ENCODE data around the gene PIM2.
A peak's percentile ranks its signal among the peaks of the same experiment; 100 is the strongest.

Gene PIM2

GRCh38 chrX:48936429-48937053 is 17.7 kb upstream of the PIM2 start:
- Histone ChIP-seq H3K27me3 (peaks cover 44% of the 10 kb centered on the region), H3K36me3 (peaks cover 31% of the 10 kb centered on the region), H3K27ac (peak overlapping the region; percentile 48; the same call in 1 of the 2 replicates), H3K4me3 (0 out of 2 replicates have a peak overlapping the region, but pooled peaks have one; percentile 9), H4K20me1 (peaks cover 56% of the 10 kb centered on the region), H3K4me1 (peaks cover 52% of the 10 kb centered on the region), H3K9me3 (peaks cover 7% of the 10 kb centered on the region; the same call in 1 of the 2 replicates), H3K4me2 (peak overlapping the region; percentile 72), H3K9ac (peak overlapping the region; percentile 27; the same call in 1 of the 2 replicates)
- TF ChIP-seq Cebpa-rat (IDR thresholded peaks at IDR 0.05): no peak

GRCh38 chrX:48935301-48935670 is 16.5 kb upstream of the PIM2 start:
- no peak overlapping the region for H3K27ac ChIP-seq
- peaks cover 44% of the 10 kb centered on the region for H3K36me3 ChIP-seq
- peaks cover 37% of the 10 kb centered on the region for H3K27me3 ChIP-seq
- H3K4me1 ChIP-seq: peaks cover 44% of the 10 kb centered on the region
- no peak for TF ChIP-seq Cebpa-rat (IDR thresholded peaks at IDR 0.05)
- H3K9ac ChIP-seq: no peak overlapping the region
- H3K4me3 ChIP-seq: no peak overlapping the region
- peaks cover 44% of the 10 kb centered on the region for H4K20me1 ChIP-seq
- H3K4me2 ChIP-seq: no peak overlapping the region
- peaks cover 7% of the 10 kb centered on the region; the same call in 1 of the 2 replicates for H3K9me3 ChIP-seq

GRCh38 chrX:48934581-48935300 is 15.9 kb upstream of the PIM2 start:
- H3K4me1 ChIP-seq: peaks cover 38% of the 10 kb centered on the region
- no peak overlapping the region for H3K4me3 ChIP-seq
- no peak for TF ChIP-seq Cebpa-rat (IDR thresholded peaks at IDR 0.05)
- H4K20me1 ChIP-seq: peaks cover 38% of the 10 kb centered on the region
- H3K27ac ChIP-seq: no peak overlapping the region
- H3K27me3 ChIP-seq: peaks cover 31% of the 10 kb centered on the region
- H3K36me3 ChIP-seq: peaks cover 49% of the 10 kb centered on the region
- H3K4me2 ChIP-seq: no peak overlapping the region
- no peak overlapping the region for H3K9ac ChIP-seq
- H3K9me3 ChIP-seq: peaks cover 7% of the 10 kb centered on the region; the same call in 1 of the 2 replicates

GRCh38 chrX:48933757-48934156 is 14.9 kb upstream of the PIM2 start:
- peaks cover 7% of the 10 kb centered on the region; the same call in 1 of the 2 replicates for H3K9me3 ChIP-seq
- peaks cover 28% of the 10 kb centered on the region for H3K4me1 ChIP-seq
- no peak for TF ChIP-seq Cebpa-rat (IDR thresholded peaks at IDR 0.05)
- H4K20me1 ChIP-seq: peaks cover 28% of the 10 kb centered on the region
- H3K4me2 ChIP-seq: no peak overlapping the region
- H3K9ac ChIP-seq: no peak overlapping the region
- H3K36me3 ChIP-seq: peaks cover 50% of the 10 kb centered on the region
- no peak overlapping the region for H3K27ac ChIP-seq
- peaks cover 23% of the 10 kb centered on the region for H3K27me3 ChIP-seq
- no peak overlapping the region for H3K4me3 ChIP-seq

- Histone ChIP-seq H3K27me3 (peaks cover 29% of the 10 kb centered on the region), H3K9ac (no peak overlapping the region), H4K20me1 (no peaks in the 10 kb centered on the region; the same call in 1 of the 2 replicates), H3K36me3 (peaks cover 64% of the 10 kb centered on the region), H3K4me2 (no peak overlapping the region; the same call in 1 of the 2 replicates), H3K9me3 (peaks cover 5% of the 10 kb centered on the region; the same call in 1 of the 2 replicates), H3K27ac (no peak overlapping the region), H3K4me3 (no peak overlapping the region), H3K4me1 (peaks cover 5% of the 10 kb centered on the region; the same call in 1 of the 2 replicates)
- no peak for TF ChIP-seq Cebpa-rat (IDR thresholded peaks at IDR 0.05)
Measured at GRCh38 chrX:48927736-48928382, 9.0 kb upstream of the PIM2 start.

GRCh38 chrX:48927123-48927522 is 8.3 kb upstream of the PIM2 start:
- no peak overlapping the region for H3K27ac ChIP-seq
- TF ChIP-seq Cebpa-rat (IDR thresholded peaks at IDR 0.05): no peak
- H4K20me1 ChIP-seq: peaks cover 7% of the 10 kb centered on the region
- H3K27me3 ChIP-seq: peaks cover 36% of the 10 kb centered on the region
- H3K9ac ChIP-seq: no peak overlapping the region
- H3K4me1 ChIP-seq: peaks cover 5% of the 10 kb centered on the region; the same call in 1 of the 2 replicates
- peaks cover 64% of the 10 kb centered on the region for H3K36me3 ChIP-seq
- H3K4me3 ChIP-seq: no peak overlapping the region
- no peak overlapping the region for H3K4me2 ChIP-seq
- H3K9me3 ChIP-seq: no peaks in the 10 kb centered on the region

GRCh38 chrX:48924270-48924669 is 5.4 kb upstream of the PIM2 start:
- Histone ChIP-seq H4K20me1 (peaks cover 21% of the 10 kb centered on the region), H3K36me3 (peaks cover 46% of the 10 kb centered on the region), H3K9ac (no peak overlapping the region), H3K4me1 (peaks cover 24% of the 10 kb centered on the region), H3K27me3 (peaks cover 48% of the 10 kb centered on the region), H3K4me3 (no peak overlapping the region), H3K9me3 (no peaks in the 10 kb centered on the region), H3K27ac (no peak overlapping the region), H3K4me2 (no peak overlapping the region)
- no peak for TF ChIP-seq Cebpa-rat (IDR thresholded peaks at IDR 0.05)

- H3K4me3 ChIP-seq: no peak overlapping the region
- peaks cover 25% of the 10 kb centered on the region for H3K4me1 ChIP-seq
- no peak overlapping the region for H3K9ac ChIP-seq
- no peak for TF ChIP-seq Cebpa-rat (IDR thresholded peaks at IDR 0.05)
- no peak overlapping the region for H3K4me2 ChIP-seq
- H3K36me3 ChIP-seq: peaks cover 46% of the 10 kb centered on the region
- peaks cover 48% of the 10 kb centered on the region for H3K27me3 ChIP-seq
- H4K20me1 ChIP-seq: peaks cover 21% of the 10 kb centered on the region
- H3K27ac ChIP-seq: no peak overlapping the region
- no peaks in the 10 kb centered on the region; the same call in 1 of the 2 replicates for H3K9me3 ChIP-seq
Measured at GRCh38 chrX:48923771-48924170, 4.9 kb upstream of the PIM2 start.

GRCh38 chrX:48920718-48921104 is 1.9 kb upstream of the PIM2 start:
- peaks cover 36% of the 10 kb centered on the region for H3K27me3 ChIP-seq
- H3K9me3 ChIP-seq: no peaks in the 10 kb centered on the region; the same call in 1 of the 2 replicates
- peaks cover 36% of the 10 kb centered on the region for H3K36me3 ChIP-seq
- TF ChIP-seq Cebpa-rat (IDR thresholded peaks at IDR 0.05): no peak
- H3K27ac ChIP-seq: no peak overlapping the region
- H3K4me2 ChIP-seq: peak overlapping the region; percentile 78
- H3K4me1 ChIP-seq: peaks cover 33% of the 10 kb centered on the region
- H4K20me1 ChIP-seq: peaks cover 41% of the 10 kb centered on the region
- H3K9ac ChIP-seq: no peak overlapping the region; the same call in 1 of the 2 replicates
- no peak overlapping the region for H3K4me3 ChIP-seq

Measured in BLaER1 (cell line).